Measurements from ENCODE around the gene TMEM143. TPM values are rescaled to one million over a fixed set of nuclear protein-coding genes. Genes with fewer than 3 reads are reported as not detected.
"Not testable (repeated sequence)": the region's sequence is repeated elsewhere in the genome, so short reads cannot be mapped to it uniquely, and the experiment has no call there.

The TMEM143 gene
- total RNA-seq, 1 donor from 2014 or later, result 10.2 TPM

GRCh38 chr19:48372904-48373303 is 9.2 kb upstream of the TMEM143 start:
- intact Hi-C loops (cut with micrococcal nuclease), result no loop called here
- ATAC-seq (ENCODE audit: low read depth) (no peak), DNase-seq (no peak)
- H3K4me3 Mint-ChIP-seq, result no peak overlapping the region
- TF ChIP-seq CTCF (IDR thresholded peaks at IDR 0.05), result no peak
- H3K4me1 Mint-ChIP-seq, result no peaks in the 10 kb centered on the region
- H3K27me3 Mint-ChIP-seq, result peaks cover 2% of the 10 kb centered on the region
- no peaks in the 10 kb centered on the region for H3K9me3 Mint-ChIP-seq
- ChIA-PET CTCF (no interaction called here), POLR2A (no interaction called here)
- H3K36me3 Mint-ChIP-seq (ENCODE audit: low read depth), result no peaks in the 10 kb centered on the region
- H3K27ac Mint-ChIP-seq, result no peak overlapping the region

DNA sequence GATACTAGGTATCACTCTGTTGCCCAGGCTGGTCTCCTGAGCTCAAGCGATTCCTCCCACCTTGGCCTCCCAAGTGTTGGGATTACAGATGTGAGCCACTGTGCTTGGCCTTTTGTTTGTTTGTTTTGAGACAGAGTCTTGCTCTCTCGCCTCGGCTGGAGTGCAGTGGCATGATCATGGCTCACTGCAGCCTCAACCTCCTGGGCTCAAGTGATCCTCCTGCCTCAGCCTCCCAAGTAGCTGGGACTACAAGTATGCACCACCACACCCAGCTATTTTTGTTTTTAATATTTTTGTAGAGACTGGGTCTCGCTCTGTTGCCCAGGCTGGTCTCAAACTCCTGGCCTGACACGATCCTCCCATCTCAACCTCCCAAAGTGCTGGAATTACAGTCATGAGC is 8.0 kb upstream of the TMEM143 start:
- H3K27me3 Mint-ChIP-seq; H3K27ac Mint-ChIP-seq; intact Hi-C loops (cut with micrococcal nuclease); DNase-seq; H3K9me3 Mint-ChIP-seq; H3K4me1 Mint-ChIP-seq; H3K4me3 Mint-ChIP-seq; POLR2A ChIA-PET; ATAC-seq (ENCODE audit: low read depth); H3K36me3 Mint-ChIP-seq (ENCODE audit: low read depth): not testable (repeated sequence)
- CTCF ChIA-PET, result interaction anchor here (0.9 kb wide), 1 partner anchor 20 kb away, joined by 5 read pairs; the partner anchor contains the start of gene KDELR1

- no peak for TF ChIP-seq CTCF (IDR thresholded peaks at IDR 0.05)
- H3K4me3 Mint-ChIP-seq, result no peak overlapping the region
- no peaks in the 10 kb centered on the region for H3K4me1 Mint-ChIP-seq
- peaks cover 2% of the 10 kb centered on the region for H3K27me3 Mint-ChIP-seq
- H3K36me3 Mint-ChIP-seq (ENCODE audit: low read depth), result no peaks in the 10 kb centered on the region
- DNase-seq (no peak), ATAC-seq (ENCODE audit: low read depth) (no peak)
- intact Hi-C loops (cut with micrococcal nuclease), result no loop called here
- H3K9me3 Mint-ChIP-seq, result no peaks in the 10 kb centered on the region
- CTCF ChIA-PET, result interaction anchor here (0.9 kb wide), 1 partner anchor 20 kb away, joined by 5 read pairs; the partner anchor contains the start of gene KDELR1
- no peak overlapping the region for H3K27ac Mint-ChIP-seq
- POLR2A ChIA-PET, result no interaction called here
These were observed 7.6 kb upstream of the TMEM143 start for GRCh38 chr19:48371367-48371766.

- Mint-ChIP-seq H3K36me3 (ENCODE audit: low read depth) (no peaks in the 10 kb centered on the region), H3K4me1 (no peaks in the 10 kb centered on the region), H3K4me3 (no peak overlapping the region), H3K9me3 (no peaks in the 10 kb centered on the region), H3K27me3 (peaks cover 2% of the 10 kb centered on the region), H3K27ac (peak overlapping the region; percentile 47)
- ChIA-PET POLR2A (no interaction called here), CTCF (interaction anchor here (0.9 kb wide), 1 partner anchor 21 kb away, joined by 5 read pairs; the partner anchor contains the start of gene KDELR1)
- TF ChIP-seq CTCF (IDR thresholded peaks at IDR 0.05), result no peak
- ATAC-seq (ENCODE audit: low read depth) (no peak), DNase-seq (no peak)
- intact Hi-C loops (cut with micrococcal nuclease), result no loop called here
These were observed 7.2 kb upstream of the TMEM143 start for GRCh38 chr19:48370955-48371354.

DNA sequence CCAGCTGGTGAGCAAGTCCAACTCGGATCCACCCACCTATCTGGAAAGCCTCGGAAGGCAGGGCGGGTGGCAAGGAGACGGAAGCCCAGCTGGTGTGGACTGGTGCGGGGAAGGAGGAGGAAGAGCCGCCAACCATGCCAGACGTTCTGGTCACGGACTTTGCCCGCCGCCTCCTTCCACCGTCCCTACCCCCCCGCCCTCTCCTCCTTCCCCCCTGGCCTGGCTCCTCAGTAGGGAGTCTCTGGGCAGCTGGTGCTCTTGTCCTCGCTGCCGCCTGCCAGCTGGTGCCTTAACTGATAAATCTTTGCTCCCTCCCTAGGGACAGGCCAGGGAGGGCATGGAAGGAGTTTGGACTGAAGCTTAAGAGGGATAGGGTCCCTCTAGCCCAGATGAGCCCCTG is 5.2 kb upstream of the TMEM143 start:
- H3K27ac Mint-ChIP-seq, result no peak overlapping the region
- H3K4me3 Mint-ChIP-seq, result no peak overlapping the region
- H3K27me3 Mint-ChIP-seq, result peaks cover 2% of the 10 kb centered on the region
- peaks cover 10% of the 10 kb centered on the region for H3K4me1 Mint-ChIP-seq
- H3K9me3 Mint-ChIP-seq, result no peaks in the 10 kb centered on the region
- TF ChIP-seq CTCF (IDR thresholded peaks at IDR 0.05), result no peak
- H3K36me3 Mint-ChIP-seq (ENCODE audit: low read depth), result peaks cover 2% of the 10 kb centered on the region
- CTCF ChIA-PET, result interaction anchor here (1.2 kb wide), 1 partner anchor 14 kb away, joined by 3 read pairs; no protein-coding TSS in a partner anchor
- intact Hi-C loops (cut with micrococcal nuclease), result no loop called here
- POLR2A ChIA-PET, result interaction anchor here (0.6 kb wide), 1 partner anchor 121 kb away, joined by 8 read pairs; no protein-coding TSS in a partner anchor
- no peak for ATAC-seq (ENCODE audit: low read depth)
- DNase-seq, result no peak

GRCh38 chr19:48367855-48368254 is 4.1 kb upstream of the TMEM143 start:
- no peak overlapping the region for H3K4me3 Mint-ChIP-seq
- intact Hi-C loops (cut with micrococcal nuclease), result no loop called here
- no peak overlapping the region for H3K27ac Mint-ChIP-seq

More at GRCh38 chr19:48367855-48368254, 4.1 kb upstream of the TMEM143 start:
- CTCF ChIA-PET, result no interaction called here
- DNase-seq, result no peak
- no peak for ATAC-seq (ENCODE audit: low read depth)
- POLR2A ChIA-PET, result interaction anchor here (0.6 kb wide), 1 partner anchor 211 kb away, joined by 4 read pairs; no protein-coding TSS in a partner anchor
- Mint-ChIP-seq H3K9me3 (no peaks in the 10 kb centered on the region), H3K36me3 (ENCODE audit: low read depth) (peaks cover 6% of the 10 kb centered on the region), H3K4me1 (peaks cover 16% of the 10 kb centered on the region), H3K27me3 (peaks cover under 1% of the 10 kb centered on the region)
- TF ChIP-seq CTCF (IDR thresholded peaks at IDR 0.05), result no peak

Data from activated B cell treated with CpG ODN at 0.5 μM for 24 hours (primary cell).